Stimulated activated CD4-positive, alpha-beta T cell treated with anti-CD3 and anti-CD28 coated beads, Interleukin-1b, Interleukin-23, amount 100 ng/mL, for 4 hours (primary cell): ENCODE measurements around the gene CDK1.
"Not testable (repeated sequence)": the region's sequence is repeated elsewhere in the genome, so short reads cannot be mapped to it uniquely, and the experiment has no call there.

Experiments used
- DNase-seq, 2 donors: peaks; one replicate each; pipeline ENCODE4 v3.0.0-alpha.2; 2020; ENCODE audit warnings: low read depth in 2 of 2

Gene CDK1

DNA sequence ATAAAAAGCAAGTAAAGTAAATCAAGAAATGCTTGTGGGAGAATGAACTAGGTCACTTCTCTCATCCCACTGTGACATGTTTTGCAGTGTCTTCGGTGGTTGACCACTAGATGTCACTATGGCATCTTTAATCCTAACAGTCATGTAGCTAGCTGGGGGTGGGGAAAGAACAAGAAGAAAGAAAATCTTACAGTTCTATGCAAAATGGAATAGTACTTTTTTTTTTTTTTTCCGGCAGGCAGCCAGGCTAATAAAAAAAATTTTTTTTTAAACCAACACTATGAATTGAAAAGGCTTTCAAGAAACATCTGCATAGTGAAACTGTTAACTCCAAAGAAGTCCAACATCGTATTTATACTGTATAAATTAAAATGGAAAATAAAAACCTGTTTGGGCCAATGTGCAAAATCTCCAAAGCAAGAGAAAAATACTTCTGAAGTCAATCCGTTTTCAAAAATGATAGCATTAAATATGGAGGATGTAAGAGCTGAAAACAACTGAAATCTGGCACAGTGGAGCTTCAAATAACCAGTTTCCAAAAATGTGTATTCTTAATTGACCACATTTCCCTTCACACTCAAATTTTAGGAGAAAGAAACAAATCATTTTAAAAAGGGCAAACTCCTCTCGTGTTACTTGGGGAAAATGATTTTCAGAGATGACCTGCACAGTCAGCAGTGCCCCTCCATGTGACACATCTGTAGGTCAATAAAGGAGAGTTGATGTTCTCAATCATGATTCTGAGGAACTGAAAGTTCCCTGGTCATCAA is 38.5 kb downstream of the CDK1 start:
- peak in 1 of 2 donors; percentile 23 for DNase-seq

DNA sequence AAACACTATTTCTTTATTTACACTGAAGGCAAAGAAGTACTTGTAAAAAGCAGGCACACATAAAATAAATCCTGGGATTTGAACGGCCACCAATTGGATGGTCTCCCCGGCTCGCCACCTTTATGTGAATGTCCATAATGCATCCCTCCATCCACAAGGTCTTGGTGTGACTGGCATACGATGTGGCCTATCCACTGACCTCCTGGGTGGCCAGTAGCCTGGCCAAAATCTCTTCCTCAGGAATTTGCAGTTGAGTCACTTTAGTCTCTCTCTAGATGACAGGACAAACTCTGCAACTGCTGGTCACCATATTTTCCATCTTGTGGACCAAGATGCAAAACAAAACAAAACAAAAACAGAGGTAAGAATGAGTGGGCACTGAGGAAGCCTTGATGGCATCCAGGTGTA is 39.1 kb downstream of the CDK1 start:
- DNase-seq: no peak

DNA sequence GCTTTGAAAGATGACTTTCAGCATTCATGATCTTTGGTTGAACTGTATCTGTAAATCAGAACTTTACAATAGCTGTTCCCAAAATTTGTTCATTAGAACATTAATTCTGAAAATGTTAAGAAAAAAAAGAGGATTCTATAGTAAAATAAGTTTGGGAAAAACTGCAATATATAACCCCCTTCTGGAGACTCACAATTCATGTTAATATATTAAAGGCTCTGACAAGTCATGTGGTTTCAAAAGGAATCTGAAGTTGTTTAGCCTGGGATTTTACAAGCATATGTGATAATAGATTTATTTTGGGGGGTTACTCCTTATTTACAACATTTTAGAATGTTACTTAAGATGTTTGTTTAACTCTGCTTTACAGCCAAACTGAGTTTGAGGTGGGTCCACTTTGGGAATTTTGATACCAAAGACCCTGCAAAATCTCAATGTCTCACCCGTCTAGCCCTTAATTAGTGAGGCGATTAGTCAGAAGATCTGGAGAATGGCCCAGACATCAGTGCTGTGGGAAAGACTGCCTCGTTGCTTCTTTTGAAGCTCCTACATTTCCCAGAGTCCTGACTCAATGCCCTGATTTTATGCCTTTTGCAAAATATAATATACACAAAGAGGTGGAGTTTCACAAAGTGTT is 40.0 kb downstream of the CDK1 start:
- no peak for DNase-seq

DNA sequence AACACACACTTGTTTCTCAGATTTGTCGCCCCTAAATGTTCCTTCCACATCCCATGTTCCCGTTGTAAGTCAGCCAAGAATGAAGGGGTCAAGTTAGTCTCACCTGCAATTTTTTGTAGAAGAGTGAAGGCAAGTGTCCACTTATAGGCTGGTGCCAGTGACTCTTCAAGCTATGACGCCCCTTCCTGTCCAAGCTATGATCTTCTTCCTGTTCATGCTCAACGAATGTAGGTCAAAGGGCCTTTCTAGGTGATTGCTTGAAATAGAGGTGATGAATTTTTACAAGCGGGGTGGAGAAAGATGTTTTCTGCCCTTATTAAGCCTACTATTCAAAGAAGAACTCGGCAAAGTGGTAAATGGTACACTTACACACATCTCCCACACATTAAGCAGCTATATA is 41.0 kb downstream of the CDK1 start:
- DNase-seq: no peak

DNA sequence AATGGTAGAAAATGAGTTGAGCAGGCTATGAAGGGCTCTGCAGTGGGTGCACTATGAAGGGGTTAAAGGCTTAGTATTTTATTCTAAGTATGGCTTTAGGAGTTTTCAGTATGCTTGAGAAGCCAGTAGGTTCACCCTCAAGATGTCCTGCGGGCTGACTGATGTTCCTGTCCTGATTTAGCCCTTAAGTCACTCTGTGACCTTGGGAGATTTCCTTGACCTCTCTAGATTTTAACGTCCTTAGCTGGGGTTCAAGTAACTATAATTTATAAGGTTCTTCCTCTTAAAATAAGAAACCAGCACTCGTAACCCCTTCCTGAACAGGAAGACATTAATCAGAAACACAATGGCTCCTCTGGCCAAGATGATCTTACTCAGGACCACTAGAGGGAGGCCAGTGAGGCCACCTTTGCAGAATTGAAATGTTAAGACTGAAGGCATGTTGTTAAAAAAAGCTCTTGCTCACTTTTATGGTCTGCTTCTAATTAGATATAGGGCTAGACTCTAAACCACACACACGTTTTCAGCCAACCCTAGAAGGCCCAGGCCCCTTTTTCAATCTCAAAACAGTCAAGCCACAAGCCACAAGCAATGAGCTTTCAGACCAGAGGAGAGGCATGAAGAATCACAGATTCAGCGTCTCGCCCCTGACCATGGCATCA is 41.9 kb downstream of the CDK1 start:
- DNase-seq: no peak

DNA sequence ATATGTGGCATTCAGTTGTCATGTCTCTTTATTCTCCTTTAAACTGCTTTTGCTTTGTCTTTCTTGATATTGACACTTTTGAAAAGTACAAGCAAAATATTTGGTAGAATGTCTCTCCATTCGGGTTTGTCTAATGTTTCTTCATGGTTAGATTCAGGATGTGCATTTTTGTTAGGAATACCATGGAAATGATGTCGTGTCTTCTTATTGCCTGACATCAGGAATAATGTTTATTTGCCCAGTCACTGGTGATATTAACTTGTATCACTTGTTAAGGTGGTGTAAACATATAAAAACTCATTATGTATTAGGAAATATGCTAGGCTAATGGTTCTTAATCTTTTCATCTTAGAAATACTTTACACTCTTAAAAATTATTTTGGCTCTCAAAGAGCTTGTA is 43.4 kb downstream of the CDK1 start:
- no peak for DNase-seq

DNA sequence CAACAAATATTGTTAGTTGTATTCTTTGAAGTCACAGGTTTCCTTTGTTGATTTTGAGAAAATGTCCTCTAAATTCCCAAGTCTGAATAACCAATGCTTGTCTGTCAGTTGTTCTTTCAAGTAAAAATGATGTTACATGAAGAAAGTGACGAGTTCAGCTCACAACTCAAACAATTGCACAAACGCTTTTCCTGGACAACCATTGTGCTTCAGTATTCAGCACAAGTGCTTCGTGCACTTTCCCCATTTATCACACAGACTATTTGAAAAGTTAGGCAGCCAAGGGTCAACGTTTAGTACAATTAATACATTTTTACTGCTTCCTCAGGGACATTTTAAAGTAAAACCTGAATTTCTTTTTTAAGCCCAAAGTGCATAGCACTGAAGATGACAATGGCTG is 44.5 kb downstream of the CDK1 start:
- DNase-seq: no peak

DNA sequence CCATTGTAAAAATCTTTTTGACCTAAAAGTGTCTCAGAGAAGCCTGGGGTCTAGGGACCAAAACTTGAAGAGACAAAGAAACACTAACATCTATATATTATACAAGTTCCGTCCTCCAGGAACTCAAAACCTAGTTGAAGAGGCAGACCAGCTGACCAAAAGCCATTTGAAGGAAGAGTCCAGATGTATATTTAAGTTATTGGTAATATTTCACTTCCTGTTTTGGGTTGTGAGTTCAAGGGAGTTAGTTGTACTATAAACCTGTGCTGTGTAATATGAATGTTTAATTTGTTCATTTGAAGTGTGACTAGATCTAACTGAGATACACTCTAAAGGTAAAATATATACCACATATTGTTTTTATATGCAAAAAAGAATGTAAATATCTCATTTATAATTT is 45.0 kb downstream of the CDK1 start:
- no peak for DNase-seq

DNA sequence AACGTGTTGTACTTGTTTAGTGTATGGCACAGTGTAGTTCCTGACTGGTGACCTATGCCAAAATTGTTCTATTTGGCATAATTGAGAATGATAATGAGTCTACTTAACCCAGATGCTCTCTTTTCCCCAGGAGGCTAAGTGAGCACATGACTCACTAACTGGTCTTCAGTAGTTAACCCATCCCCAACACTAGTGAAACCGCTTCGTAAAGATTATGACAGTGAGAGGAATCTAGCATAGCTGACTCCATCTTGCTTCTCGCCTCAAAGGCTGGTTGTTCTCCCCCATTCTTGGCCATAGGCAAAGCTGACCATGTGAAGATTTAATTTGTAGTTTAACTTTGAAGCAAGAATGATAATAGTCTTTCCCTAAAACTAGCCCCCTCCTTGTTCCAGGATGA is 47.2 kb downstream of the CDK1 start:
- DNase-seq: no peak

DNA sequence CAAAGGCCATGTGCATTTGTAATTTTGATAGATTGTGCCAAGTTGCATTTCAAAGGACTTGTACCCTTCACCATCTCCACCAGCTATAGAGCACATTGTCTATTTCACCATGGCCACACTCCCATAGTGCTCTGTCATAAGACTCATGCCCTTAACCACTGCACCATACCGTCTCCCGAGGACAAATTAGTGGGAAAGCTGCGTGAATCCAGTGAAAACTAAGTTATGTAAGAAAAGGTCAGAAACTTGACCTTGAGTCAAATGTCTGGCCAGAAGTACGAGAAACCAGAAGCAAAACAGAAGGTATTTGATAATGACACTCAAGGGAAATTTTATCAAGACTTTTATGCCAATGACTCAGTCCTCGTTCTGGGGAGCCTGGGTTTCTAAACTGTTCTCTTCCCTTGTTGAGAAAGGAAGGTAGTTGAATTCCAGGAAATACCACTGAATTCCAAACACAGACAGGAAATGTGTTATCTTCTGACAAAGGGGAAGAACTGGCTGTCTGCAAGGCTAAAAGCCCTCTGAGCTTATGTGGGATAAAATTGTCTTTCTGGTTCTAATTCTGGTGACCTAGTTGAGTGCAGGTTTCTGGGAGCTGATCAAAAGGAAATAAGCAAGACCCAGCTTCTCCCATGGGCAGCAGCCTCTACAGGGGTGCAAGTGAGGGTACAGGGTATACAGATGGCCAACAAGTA is 49.7 kb downstream of the CDK1 start:
- DNase-seq: no peak

DNA sequence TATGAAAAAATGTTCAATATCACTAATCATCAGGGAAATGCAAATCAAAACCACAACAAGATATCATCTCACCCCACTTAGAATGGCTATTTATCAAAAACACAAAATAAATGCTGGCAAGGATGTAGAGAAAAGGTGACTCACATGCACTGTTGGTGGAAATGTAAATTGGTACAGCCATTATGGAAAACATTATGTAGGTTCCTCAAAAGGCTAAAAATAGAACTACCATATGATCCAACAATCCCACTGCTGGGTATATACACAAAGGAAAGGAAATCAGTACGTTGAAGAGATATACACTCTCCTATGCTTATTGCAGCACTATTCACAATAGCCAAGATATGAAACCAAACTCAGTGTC is 50.2 kb downstream of the CDK1 start:
- no peak for DNase-seq

DNA sequence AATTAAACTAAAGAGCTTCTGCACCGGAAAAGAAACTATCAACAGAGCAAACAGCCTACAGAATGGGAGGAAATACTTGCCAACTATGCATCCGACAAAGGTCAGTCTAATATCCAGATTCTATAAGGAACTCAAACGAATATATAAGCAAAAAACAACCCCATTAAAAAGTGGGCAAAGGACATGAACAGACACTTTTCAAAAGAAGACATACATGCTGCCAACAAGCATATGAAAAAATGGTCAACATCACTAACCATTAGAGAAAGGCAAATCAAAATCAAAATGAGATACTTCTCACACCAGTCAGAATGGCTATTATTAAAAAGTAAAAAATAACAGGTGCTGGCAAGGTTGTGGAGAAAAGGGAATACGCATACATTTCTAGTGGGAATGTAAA is 53.9 kb downstream of the CDK1 start:
- DNase-seq: not testable (repeated sequence)

DNA sequence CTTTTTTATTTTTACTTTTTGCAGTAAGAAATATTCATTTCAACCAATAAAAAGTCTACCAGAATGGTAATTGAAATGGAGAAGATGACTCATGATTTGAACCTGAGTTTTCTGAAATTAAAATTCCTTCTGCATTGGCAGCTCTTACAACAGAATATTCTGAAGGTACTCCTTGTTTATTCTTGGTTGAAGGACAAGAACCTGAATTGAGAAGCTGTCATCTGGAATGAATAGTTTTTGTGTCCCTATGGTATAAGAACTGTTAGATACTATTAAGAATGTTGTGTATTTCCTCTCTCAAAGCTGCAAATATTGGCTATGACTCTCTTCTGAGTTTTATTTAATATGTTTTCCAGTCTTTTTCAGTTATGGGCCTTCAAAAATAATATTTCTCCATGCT is 56.1 kb downstream of the CDK1 start:
- DNase-seq: no peak

DNA sequence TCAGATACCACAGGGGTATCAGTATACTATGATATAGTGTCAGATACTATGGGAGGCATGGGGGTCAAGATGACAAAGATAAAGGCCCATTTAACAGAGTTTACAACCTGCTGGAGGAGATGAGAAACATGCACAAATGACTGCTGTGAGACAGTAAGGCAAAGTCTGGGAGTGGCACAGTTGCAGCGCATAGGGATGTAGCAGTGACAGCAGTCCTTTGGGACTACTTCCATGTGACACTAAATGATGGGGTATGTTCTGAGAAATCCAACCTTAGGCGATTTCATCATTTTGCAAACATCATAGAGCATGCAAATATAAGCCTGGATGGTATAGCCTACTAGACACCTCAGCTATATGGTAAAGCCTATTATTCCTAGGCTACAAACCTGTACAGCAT is 56.8 kb downstream of the CDK1 start:
- DNase-seq: no peak

DNA sequence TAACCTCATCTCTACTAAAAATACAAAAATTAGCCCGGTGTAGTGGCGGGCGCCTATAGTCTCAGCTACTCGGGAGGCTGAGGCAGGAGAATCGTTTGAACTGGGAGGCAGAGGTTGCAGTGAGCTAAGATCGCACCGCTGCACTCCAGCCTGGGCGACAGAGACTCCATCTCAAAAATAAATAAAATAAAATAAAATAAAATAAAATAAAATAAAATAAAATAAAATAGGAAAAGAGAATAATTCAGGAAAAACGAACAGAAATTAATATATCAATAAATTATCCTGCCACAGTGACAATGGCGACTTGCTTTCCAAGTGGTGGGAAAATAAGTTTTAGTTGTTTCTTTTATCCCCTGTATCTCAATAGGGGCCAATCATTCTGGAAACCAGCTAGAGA is 62.9 kb downstream of the CDK1 start:
- DNase-seq: not testable (repeated sequence)

DNA sequence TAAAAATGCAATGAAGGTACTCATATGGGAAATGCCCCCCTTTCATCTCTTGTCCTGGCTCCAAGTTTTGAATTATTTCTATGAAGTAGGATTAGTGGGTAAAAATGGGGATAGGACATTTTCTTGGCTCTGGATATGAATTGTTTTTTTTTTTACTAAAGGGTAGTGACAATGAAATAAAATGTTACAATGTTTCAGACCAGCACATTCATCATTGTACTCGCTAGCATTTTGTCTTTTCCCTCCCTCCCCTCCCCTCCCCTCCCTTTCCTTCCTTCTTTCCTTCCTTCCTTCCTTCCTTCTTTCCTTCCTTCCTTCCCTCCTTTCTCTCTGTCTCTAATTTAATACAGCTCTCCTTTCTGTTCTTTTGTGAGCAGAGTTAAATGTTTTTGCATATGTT is 64.4 kb downstream of the CDK1 start:
- no peak for DNase-seq
